Measurements from ENCODE around the gene SNX12.

- TF ChIP-seq CTCF (IDR thresholded peaks at IDR 0.05) = no peak
- TF ChIP-seq POLR2A (IDR thresholded peaks at IDR 0.05) = no peak
Observed at GRCh38 chrX:71053217-71053621, 14.9 kb downstream of the SNX12 start.

Measured in ovary (tissue), 3 donors.